Smooth muscle cell (in vitro differentiated cells): ENCODE measurements around the gene LEMD1. TPM values are rescaled to one million over a fixed set of nuclear protein-coding genes. Genes with fewer than 3 reads are reported as not detected.

Experiments
- DNase-seq: peaks from one replicate; lab custom pipeline; 2025; ENCODE audit not compliant: unreplicated experiment; lab: John Stamatoyannopoulos, UW
- H2AFZ ChIP-seq: fragments of 200-600 bp; sonication (generic); 2 replicates; pipeline ENCODE4 v1.6.0; 2016; ENCODE audit warnings: antibody characterized with exemption, low read depth, mild to moderate bottlenecking
- H3F3A ChIP-seq: fragments of 200-600 bp; sonication (generic); 2 replicates; pipeline ENCODE4 v1.6.0; 2017; ENCODE audit warnings: antibody characterized with exemption, low read depth
- H3K27ac ChIP-seq: fragments of 200-600 bp; sonication (generic); 2 replicates; pipeline ENCODE4 v1.5.1; 2016; ENCODE audit warnings: low read depth, mild to moderate bottlenecking
- H3K27me3 ChIP-seq: fragments of 200-600 bp; sonication (generic); 2 replicates; pipeline ENCODE4 v1.6.1; 2016; ENCODE audit warnings: low read depth, mild to moderate bottlenecking
- H3K36me3 ChIP-seq: fragments of 200-600 bp; sonication (generic); 2 replicates; pipeline ENCODE4 v1.5.1; 2016; ENCODE audit warnings: low read depth
- H3K4me1 ChIP-seq: fragments of 200-600 bp; sonication (generic); 2 replicates; pipeline ENCODE4 v1.5.1; 2016; ENCODE audit warnings: low read depth
- H3K4me2 ChIP-seq: fragments of 200-600 bp; sonication (generic); 2 replicates; pipeline ENCODE4 v1.6.0; 2016; ENCODE audit warnings: mild to moderate bottlenecking
- H3K4me3 ChIP-seq: fragments of 200-600 bp; sonication (generic); 2 replicates; pipeline ENCODE4 v1.5.1; 2016; ENCODE audit warnings: mild to moderate bottlenecking
- H3K79me2 ChIP-seq: fragments of 200-600 bp; sonication (generic); 2 replicates; pipeline ENCODE4 v1.6.0; 2016; ENCODE audit warnings: low read depth, mild to moderate bottlenecking
- H3K9ac ChIP-seq: fragments of 200-600 bp; sonication (generic); 2 replicates; pipeline ENCODE4 v1.6.0; 2016; ENCODE audit warnings: low read depth
- H3K9me3 ChIP-seq: fragments of 200-600 bp; sonication (generic); replicated peaks from 2 replicates; pipeline ENCODE4 v1.5.1; 2016; ENCODE audit warnings: low read depth
- H4K20me1 ChIP-seq: fragments of 200-600 bp; sonication (generic); 2 replicates; pipeline ENCODE4 v1.6.0; 2016; ENCODE audit warnings: low read depth
- whole genome bisulfite sequencing: methylation state at CpG from one replicate; pipeline ENCODE4 v1.1.7; 2016; ENCODE audit warnings: low lambda C conversion rate; 5-methylcytosine and 5-hydroxymethylcytosine counted together
- polyA plus RNA-seq: library from polyadenylated mRNA; unstranded; fragments of >200 nt; fragmentation: Nextera tagmentation; extraction: Ambion mirVana; gene quantifications from 2 replicates; pipeline ENCODE4 v1.2.1, GENCODE V29; 2016
- total RNA-seq: library from RNA; depleted of rRNA; stranded (reverse); fragments of >200 nt; gene quantifications from 2 replicates; pipeline ENCODE4 v1.2.3, GENCODE V29; 2014
- TF ChIP-seq, protein P1 (sequence below): fragments of 200-600 bp; sonication (generic); IDR thresholded peaks from 2 replicates; pipeline ENCODE4 v1.5.1; 2017; ENCODE audit warnings: borderline replicate concordance, mild to moderate bottlenecking, antibody characterized with exemption; ENCODE audit not compliant: insufficient read depth, poor library complexity, severe bottlenecking

The LEMD1 gene
- total and polyA plus RNA-seq, 2 experiments from 2014 or later, result 5.8 to 8.0 TPM

DNA sequence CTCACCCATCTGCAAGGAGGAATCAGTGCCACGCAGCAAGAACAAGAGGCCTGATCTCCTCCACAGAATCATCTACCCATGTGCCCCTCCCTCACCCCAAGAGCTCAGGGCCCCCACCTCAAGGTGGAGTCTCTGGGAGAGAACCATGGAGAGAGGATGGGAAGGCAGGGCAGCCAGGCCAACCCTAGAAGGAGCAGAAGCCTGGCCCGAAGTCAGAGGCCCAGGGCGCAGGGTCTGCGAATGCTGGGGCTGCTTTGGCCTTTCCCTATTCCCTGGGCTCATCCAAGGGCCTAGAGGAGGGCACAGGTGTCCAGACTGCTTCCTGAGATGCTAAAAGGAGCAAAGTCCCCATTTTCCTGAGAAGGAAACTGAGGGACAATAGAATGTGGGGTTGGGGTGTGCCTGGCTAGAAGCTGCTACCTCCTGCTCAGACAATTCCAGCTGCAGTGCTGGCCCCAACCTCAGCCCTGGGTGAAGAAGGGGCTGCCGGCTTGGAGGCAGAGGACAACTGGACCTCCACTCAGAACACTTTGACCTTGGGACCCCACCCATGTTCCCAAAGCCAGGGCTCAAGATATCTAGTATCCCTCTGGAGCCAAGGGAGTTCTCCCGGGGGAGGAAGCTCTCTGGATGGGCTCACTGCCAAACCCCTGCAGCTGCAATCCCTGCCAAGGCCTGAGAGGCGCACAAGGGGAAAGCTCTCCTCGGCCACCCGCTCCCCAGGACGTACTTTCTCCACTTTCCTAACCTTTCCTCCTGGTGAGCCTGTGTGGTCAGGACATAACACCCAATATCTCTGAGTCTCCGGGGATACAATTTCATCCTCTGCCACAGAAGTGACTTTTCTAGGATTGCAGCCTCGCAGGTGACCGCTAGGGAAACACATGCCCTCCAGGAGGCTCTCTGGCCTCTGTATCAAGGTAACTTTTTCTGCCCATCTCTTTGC lies 16.6 kb upstream of the LEMD1 start:
- no peak overlapping the region for H3K4me3 ChIP-seq
- no peak overlapping the region for H3K27ac ChIP-seq
- H3K4me1 ChIP-seq, result peaks cover 36% of the 10 kb centered on the region
- peak; percentile 31 for DNase-seq
- H4K20me1 ChIP-seq, result peaks cover 39% of the 10 kb centered on the region
- no peak overlapping the region for H2AFZ ChIP-seq
- no peaks in the 10 kb centered on the region for H3K79me2 ChIP-seq
- H3K36me3 ChIP-seq, result no peaks in the 10 kb centered on the region
- peaks cover 8% of the 10 kb centered on the region for H3K27me3 ChIP-seq
- H3K4me2 ChIP-seq, result no peak overlapping the region
- 65% methylated on average over 13 of the region's 13 CpGs for whole genome bisulfite sequencing
- no peaks in the 10 kb centered on the region for H3K9me3 ChIP-seq
- TF ChIP-seq, protein P1, sequence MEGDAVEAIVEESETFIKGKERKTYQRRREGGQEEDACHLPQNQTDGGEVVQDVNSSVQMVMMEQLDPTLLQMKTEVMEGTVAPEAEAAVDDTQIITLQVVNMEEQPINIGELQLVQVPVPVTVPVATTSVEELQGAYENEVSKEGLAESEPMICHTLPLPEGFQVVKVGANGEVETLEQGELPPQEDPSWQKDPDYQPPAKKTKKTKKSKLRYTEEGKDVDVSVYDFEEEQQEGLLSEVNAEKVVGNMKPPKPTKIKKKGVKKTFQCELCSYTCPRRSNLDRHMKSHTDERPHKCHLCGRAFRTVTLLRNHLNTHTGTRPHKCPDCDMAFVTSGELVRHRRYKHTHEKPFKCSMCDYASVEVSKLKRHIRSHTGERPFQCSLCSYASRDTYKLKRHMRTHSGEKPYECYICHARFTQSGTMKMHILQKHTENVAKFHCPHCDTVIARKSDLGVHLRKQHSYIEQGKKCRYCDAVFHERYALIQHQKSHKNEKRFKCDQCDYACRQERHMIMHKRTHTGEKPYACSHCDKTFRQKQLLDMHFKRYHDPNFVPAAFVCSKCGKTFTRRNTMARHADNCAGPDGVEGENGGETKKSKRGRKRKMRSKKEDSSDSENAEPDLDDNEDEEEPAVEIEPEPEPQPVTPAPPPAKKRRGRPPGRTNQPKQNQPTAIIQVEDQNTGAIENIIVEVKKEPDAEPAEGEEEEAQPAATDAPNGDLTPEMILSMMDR, result peak; percentile 15
- H3F3A ChIP-seq, result peaks cover 6% of the 10 kb centered on the region
- no peak overlapping the region for H3K9ac ChIP-seq

DNA sequence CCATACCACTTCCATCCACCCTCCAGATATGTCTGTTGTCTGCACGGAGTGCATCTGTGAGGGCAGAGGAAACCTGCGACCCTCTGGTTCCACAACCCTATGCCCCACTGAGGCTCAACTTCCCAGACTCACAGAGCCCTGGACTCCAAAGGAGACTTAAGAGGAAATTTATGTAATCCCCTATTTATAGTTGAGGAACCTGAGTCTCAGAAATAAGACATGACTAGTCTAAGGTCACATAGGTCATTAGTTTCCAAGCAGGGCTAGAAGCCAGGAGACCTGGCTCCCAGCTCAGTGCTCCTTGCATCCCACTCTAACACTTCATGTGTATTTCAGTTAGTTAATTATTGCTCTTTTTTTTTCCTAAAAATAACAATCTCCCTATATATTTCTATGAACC lies 15.7 kb upstream of the LEMD1 start:
- WGBS, result 92% methylated on average over 2 of the region's 2 CpGs
- no peak overlapping the region for H3K4me3 ChIP-seq
- TF ChIP-seq, protein P1, result no peak
- H4K20me1 ChIP-seq, result peaks cover 30% of the 10 kb centered on the region
- H3K27ac ChIP-seq, result no peak overlapping the region
- H3K9me3 ChIP-seq, result no peaks in the 10 kb centered on the region
- H3K4me1 ChIP-seq, result peaks cover 29% of the 10 kb centered on the region
- H3F3A ChIP-seq, result peaks cover 6% of the 10 kb centered on the region
- H3K79me2 ChIP-seq, result no peaks in the 10 kb centered on the region
- no peak overlapping the region for H2AFZ ChIP-seq
- no peak for DNase-seq
- H3K4me2 ChIP-seq, result no peak overlapping the region
- no peak overlapping the region for H3K9ac ChIP-seq
- H3K27me3 ChIP-seq, result peaks cover 8% of the 10 kb centered on the region
- H3K36me3 ChIP-seq, result no peaks in the 10 kb centered on the region

DNA sequence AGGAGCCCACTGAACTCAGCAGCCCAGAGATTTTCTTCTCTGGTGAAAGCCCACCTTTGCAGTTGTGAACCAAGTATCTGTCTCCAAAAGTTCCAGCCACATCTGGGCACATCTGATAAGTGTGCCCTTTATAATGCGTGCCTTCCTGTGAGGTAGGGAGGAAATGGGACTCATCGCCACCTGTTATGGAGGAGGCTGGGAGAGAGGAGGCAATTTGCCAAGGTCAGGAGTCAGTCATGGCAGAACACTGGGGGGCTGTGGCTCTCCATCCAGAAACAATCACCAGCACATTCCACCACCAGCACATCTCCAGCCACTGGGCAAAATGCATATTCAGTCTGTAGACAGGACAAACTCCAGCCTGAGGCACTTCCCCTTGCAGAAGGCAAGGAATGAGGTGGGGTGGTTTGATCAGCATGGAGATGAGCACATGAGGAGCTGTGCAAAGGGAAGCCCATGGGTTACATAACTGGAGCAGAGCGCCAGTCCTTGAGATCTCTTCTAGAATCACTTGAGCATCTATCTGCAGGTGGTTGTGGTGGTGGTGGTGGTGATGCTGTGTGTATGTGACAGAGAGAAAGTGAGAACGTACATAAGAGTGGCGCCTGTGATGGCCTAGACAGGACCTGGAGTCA lies 15.0 kb upstream of the LEMD1 start:
- Histone ChIP-seq H3K4me3 (no peak overlapping the region), H3F3A (peaks cover 6% of the 10 kb centered on the region), H3K9ac (no peak overlapping the region), H3K36me3 (no peaks in the 10 kb centered on the region), H3K4me1 (peaks cover 22% of the 10 kb centered on the region), H3K27ac (no peak overlapping the region), H4K20me1 (peaks cover 23% of the 10 kb centered on the region), H3K27me3 (peaks cover 8% of the 10 kb centered on the region), H2AFZ (no peak overlapping the region), H3K9me3 (no peaks in the 10 kb centered on the region), H3K79me2 (no peaks in the 10 kb centered on the region), H3K4me2 (no peak overlapping the region)
- no peak for DNase-seq
- TF ChIP-seq, protein P1, result no peak
- WGBS, result 96% methylated on average over 5 of the region's 5 CpGs
